Embryonic facial prominence (tissue), 1 donor: Measurements from ENCODE around the gene ACOT13.
"Not testable (repeated sequence)": the region's sequence is repeated elsewhere in the genome, so short reads cannot be mapped to it uniquely, and the experiment has no call there.

Source experiments
- DNase-seq: peaks from one replicate; pipeline ENCODE4 v3.0.0-alpha.2; 2016; ENCODE audit errors: extremely low spot score

ACOT13 gene

DNA sequence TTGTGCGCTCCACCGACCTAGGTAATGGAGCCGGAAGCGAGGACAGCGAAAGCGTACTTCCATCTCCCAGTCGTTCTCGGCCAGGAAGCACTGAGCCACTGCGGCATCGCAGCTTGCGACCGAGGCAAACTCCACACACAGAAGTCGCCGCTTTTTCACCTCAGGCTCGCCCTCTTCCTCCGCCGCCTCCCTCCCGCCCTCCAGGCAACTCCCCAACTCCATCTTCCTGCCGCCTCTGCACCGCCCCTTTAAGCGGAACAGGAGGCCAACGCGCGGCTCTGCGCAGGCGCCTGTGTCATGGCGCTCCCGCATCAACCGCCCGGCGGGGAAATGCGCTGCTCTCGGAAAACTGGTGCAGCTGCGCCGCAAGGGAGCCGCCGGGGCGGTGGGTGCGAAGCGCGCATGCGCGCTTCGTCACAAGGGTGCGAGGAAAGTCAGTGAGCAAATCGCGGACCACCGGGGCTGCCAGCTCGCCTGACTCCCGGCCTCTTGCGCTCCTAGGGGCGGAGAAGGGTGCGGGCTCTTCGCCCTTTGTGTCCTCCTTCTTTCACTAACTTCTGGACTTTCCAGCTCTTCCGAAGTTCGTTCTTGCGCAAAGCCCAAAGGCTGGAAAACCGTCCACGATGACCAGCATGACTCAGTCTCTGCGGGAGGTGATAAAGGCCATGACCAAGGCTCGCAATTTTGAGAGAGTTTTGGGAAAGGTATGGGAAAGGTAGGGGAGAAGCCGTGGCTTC, at the start of gene ACOT13, which contains the start of gene TDP2:
Gene ACOT13 (plus strand): TSS at position 437 of the 737 bp plus-strand sequence. CDS start 187 bp downstream, at position 624.
Gene TDP2 (minus strand): TSS at position 259 of the 737 bp plus-strand sequence. CDS start 37 bp downstream, at position 222.
- peak; percentile 89 for DNase-seq

DNA sequence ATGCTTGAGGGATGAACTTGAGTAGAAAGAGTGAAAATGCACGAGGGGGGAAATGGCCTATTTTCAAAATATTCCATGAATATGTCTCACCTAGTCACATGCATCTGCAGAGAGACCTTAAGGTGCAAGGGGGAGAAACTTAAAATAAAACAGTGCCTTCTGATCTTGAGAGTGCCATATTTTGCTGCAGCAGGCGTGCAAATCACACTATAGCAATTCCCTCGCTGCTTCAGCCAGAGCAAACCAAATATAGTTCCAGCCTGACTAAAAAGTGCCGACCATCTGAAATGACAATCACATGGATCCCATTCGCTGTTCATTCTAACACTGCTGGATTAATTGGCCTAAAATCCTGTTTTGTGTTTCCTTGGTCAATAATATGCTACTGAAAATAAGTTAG, 47.2 kb upstream of the ACOT13 start:
- no peak for DNase-seq

- no peak for DNase-seq
Observed at GRCh38 chr6:24620637-24621036, 46.2 kb upstream of the ACOT13 start.

GRCh38 chr6:24621626-24622289, 45.1 kb upstream of the ACOT13 start:
- DNase-seq, result no peak

DNA sequence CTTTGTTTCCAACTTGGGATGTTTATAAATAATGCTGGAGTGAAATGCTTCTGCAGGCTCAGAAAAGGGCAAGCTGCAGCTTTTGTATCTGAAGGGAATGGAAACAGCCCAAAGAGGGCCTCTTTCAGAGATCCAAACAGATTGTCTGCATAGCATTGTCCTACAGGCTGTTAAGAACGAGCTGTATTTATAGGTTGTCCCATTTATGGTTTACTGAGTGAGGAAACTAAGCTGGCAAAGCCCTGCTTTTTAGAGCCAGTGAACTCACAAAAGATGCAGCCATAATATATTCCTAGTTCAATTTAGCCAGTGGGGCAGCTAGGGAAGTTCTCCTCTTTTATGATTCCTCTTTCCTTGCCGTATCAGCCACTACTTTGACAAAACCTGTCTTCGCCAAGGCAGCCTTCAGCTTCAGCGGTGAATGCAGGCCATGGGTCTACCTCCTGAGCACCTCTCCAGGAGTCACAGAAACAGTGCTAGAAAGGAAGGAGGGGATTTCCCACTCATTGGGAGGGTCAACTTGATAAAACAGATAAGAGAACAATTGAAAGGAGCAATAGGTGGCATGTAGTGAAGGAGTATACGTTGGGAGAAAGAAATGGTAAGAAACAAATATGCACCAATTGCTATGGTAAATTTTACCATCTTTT, 35.9 kb upstream of the ACOT13 start:
- DNase-seq, result no peak

GRCh38 chr6:24631671-24632070, 35.2 kb upstream of the ACOT13 start:
- no peak for DNase-seq

- no peak for DNase-seq
Observed at GRCh38 chr6:24632573-24632972, 34.3 kb upstream of the ACOT13 start.

DNA sequence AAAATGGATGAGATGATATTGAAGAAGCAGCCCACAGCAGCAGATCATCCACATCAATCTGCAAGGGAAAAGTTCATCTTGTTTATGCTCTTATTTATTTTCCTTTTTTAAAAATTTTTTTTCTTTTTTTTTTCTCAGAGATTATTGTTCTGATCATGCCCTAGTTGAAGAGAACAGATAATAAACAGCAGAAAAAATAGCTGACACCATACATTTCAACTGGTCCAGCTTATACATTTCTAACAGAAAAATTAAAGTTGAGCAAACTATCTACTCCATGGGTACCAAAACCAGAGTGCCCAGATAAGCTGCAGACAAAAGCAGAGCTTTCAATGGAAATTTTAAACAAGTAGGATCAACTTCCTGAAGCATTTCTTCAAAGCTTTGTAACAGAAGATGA, 30.2 kb upstream of the ACOT13 start:
- no peak for DNase-seq

DNA sequence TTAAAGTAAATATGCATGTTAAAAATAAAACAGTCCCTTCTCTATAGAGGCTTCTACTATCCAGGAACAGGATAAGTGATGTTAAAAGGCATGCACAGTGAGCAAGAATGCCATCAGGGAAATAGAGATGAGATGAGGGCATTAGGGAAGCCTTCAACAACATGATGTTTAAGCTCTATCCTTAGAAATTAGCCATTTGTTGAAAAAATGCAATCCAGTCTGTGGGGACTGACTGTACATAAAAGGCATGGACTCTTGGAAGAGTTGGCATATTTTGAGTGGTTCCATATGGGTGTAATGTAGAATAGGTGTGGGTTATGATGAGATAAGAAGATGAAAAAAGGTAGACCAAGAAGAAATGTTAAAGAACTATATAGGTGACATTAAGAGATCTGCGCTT, 26.7 kb upstream of the ACOT13 start:
- no peak for DNase-seq

DNA sequence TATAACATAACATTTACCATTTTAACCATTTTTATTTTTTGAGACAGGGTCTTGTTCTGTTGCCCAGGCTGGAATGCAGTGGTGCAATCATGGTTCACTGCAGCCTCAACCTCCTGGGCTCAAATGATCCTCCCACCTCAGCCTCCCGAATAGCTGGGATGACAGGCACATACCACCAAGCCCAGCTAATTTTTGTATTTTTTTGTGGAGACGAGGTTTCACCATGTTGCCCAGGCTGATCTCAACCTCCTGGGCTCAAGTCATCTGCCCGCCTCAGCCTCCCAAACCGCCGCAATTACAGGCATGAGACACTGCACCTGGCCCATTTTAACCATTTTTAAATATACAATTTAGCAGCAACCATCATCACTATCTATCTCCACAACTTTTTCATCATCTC, 26.2 kb upstream of the ACOT13 start:
- not testable (repeated sequence) for DNase-seq

DNA sequence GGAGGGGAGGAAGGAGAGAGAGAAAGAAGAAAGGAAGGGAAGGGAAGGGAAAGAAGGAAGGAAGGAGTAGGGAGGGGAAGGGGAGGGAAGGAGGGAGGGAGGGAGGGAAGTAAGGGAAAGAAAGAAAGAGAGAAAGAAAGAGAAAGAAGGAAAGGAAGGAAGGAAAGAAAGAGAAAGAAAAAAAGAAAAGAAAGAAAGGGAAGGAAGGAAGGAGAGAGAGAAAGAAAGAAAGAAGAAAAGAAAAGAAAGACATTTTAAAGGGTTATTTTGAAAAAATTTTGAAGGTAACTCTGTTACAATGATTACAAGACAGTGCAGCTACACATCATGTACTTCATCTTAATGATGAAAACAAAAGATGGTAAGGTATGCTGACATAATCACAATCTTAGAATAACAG, 24.8 kb upstream of the ACOT13 start:
- DNase-seq, result no peak

DNA sequence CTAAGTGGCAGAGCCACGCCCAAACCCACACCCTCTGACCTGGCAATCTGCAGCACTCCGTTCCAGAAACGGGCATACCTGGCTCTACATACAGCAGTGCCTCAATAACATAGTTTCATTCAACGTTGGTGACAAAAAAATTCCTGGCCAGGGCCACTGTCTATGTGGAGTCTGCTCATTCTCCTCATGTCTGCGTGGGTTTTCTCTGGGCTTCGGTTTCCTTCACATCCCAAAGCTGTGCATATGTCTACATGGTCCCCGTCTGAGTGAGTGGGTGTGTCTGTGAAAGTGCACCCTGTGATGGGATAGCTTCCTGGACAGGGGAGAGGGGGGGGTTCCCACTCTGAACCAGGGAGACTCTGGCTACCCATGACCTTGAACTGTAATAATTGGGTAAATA, 23.0 kb upstream of the ACOT13 start:
- no peak for DNase-seq

GRCh38 chr6:24644377-24644776, 22.5 kb upstream of the ACOT13 start:
- DNase-seq, result no peak

- no peak for DNase-seq
Observed at GRCh38 chr6:24646771-24647170, 20.1 kb upstream of the ACOT13 start.

- DNase-seq, result no peak
Observed at GRCh38 chr6:24648276-24648675, 18.6 kb upstream of the ACOT13 start.

- no peak for DNase-seq
Observed at GRCh38 chr6:24649691-24650090, 17.2 kb upstream of the ACOT13 start.

DNA sequence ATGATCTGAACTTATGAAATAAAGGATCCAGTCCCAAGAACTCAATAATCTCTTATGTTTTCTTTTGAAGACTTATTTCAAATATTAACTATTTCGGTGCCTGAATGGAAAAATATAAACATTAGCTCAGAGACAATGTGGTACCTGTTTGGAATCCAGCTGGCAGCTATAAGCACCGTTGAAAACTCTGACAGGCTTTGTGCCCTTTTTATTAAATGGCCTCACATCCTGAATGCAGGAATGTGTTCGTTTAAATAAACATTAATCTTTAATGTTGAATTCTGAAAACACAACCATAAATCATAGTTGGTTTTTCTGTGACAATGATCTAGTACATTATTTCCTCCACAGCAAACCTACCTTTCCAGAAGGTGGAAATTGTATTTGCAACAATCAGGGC, 16.5 kb upstream of the ACOT13 start:
- DNase-seq, result no peak

DNA sequence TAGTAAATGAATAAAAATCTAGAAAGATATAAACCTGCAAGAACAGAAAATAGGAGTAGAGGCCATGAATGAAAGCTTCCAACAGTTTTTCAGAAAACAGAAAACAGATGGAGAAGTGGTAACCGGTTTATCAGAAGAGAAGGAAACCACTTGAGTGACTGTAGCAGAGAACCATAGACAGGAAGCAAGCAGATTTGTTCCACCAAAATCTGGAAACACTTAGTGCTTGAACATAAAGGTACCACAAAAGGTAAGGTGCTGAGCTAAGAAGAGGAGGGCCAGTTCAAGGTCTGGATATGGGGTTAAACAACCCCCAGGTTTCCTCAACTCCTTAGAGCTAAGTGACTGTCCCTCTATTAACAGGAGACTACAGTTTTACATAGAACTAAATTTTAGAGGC, 11.7 kb upstream of the ACOT13 start:
- no peak for DNase-seq

- no peak for DNase-seq
Observed at GRCh38 chr6:24658573-24659560, 8.0 kb upstream of the ACOT13 start.

DNA sequence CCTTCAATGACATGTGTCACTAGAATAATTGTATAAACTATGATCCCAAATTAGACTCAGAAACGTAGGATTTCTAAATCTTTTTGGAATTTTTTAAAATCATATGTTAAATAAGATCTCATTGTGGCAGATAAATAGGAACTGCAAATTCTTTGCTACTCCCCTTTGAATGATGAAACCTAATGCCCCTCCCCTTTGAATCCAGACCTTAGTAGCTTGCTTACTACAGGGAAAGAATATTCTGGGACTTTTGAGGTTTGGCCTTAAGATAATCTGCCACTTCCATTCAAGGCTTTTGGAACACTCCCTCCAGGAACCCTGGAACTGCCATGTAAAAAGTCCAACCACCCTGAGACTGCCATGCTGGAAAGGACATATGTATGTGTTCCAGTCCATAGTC, 7.3 kb upstream of the ACOT13 start:
- DNase-seq, result no peak

DNA sequence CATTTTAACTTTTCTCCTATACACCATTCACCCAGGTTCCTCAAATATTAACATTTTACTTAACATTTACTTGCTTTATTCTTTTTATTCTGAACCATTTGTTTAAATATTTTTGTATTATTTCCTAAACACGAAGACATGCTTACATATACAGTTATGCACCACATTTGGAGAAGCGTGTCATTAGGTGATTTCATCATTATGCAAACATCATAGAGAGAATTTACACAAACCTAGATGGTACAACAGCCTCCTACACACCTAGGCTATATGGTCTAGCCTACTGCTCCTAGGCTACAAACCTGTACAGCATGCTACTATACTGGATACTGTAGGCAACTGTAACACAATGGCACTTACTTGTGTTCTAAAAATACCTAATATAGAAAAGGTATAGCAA, 6.8 kb upstream of the ACOT13 start:
- DNase-seq, result no peak

- DNase-seq, result not testable (repeated sequence)
Observed at GRCh38 chr6:24661759-24662158, 5.1 kb upstream of the ACOT13 start.
